OCI-LY7 (cell line): ENCODE results near the gene MAN1A1. TPM values are rescaled to one million over a fixed set of nuclear protein-coding genes. Genes with fewer than 3 reads are reported as not detected.

ENCODE experiments used
- BruUV-seq: library from RNA; stranded (reverse); fragments of 400-500 nt; replicated peaks from 2 replicates; lab custom pipeline; 2021; lab: Mats Ljungman, UMichigan
- CTCF ChIA-PET: fragments of 300-600 bp; sonication (Branson Sonifier 250); formaldehyde crosslinking; loops from one replicate; lab custom pipeline; 2022; ENCODE audit warnings: antibody characterized with exemption; ENCODE audit not compliant: unreplicated experiment; lab: Charles Lee
- POLR2A ChIA-PET: fragments of 300-600 bp; sonication (Branson Sonifier 250); formaldehyde crosslinking; loops from one replicate; lab custom pipeline; 2022; ENCODE audit warnings: antibody characterized with exemption; lab: Charles Lee
- DNase-seq: peaks from one replicate; pipeline ENCODE4 v3.0.0-alpha.2; 2015; ENCODE audit warnings: low spot score
- H2AFZ ChIP-seq: fragments of 200-600 bp; sonication (generic), shearing (Covaris generic); 2 replicates; pipeline ENCODE4 v1.6.1; 2014; ENCODE audit warnings: mild to moderate bottlenecking, antibody characterized with exemption, low read length, moderate library complexity
- H3K27ac ChIP-seq: fragments of 200-600 bp; sonication (generic); 2 replicates; pipeline ENCODE4 v1.5.1; 2014; ENCODE audit warnings: mixed run types, low read depth, mild to moderate bottlenecking, moderate library complexity, low read length, inconsistent platforms; ENCODE audit not compliant: poor library complexity, severe bottlenecking
- H3K36me3 ChIP-seq: fragments of 200-600 bp; sonication (generic); 2 replicates; pipeline ENCODE4 v1.6.1; 2014; ENCODE audit warnings: mild to moderate bottlenecking, antibody characterized with exemption, low read length, moderate library complexity, mixed read lengths; ENCODE audit not compliant: insufficient read depth
- H3K4me1 ChIP-seq: fragments of 200-600 bp; sonication (generic); 2 replicates; pipeline ENCODE4 v1.5.1; 2014; ENCODE audit warnings: mild to moderate bottlenecking, low read length; ENCODE audit not compliant: insufficient read depth, poor library complexity, severe bottlenecking
- H3K4me2 ChIP-seq: fragments of 200-600 bp; sonication (generic); 2 replicates; pipeline ENCODE4 v1.6.1; 2014; ENCODE audit warnings: mild to moderate bottlenecking, low read length
- H3K4me3 ChIP-seq: fragments of 200-600 bp; sonication (generic); 2 replicates; pipeline ENCODE4 v1.5.1; 2014; ENCODE audit warnings: mild to moderate bottlenecking, low read depth, low read length; ENCODE audit not compliant: poor library complexity, severe bottlenecking
- H3K79me2 ChIP-seq: fragments of 200-600 bp; sonication (generic); 2 replicates; pipeline ENCODE4 v1.6.1; 2016; ENCODE audit warnings: low read depth, mild to moderate bottlenecking, low read length, moderate library complexity, mixed read lengths; ENCODE audit not compliant: insufficient read depth
- H3K9me2 ChIP-seq: fragments of 200-600 bp; sonication (generic); 2 replicates; pipeline ENCODE4 v1.6.1; 2016; ENCODE audit warnings: mild to moderate bottlenecking, low read length, mixed read lengths; ENCODE audit not compliant: insufficient read depth
- H3K9me3 ChIP-seq: fragments of 200-600 bp; sonication (generic); 2 replicates; pipeline ENCODE4 v1.6.1; 2014; ENCODE audit warnings: mild to moderate bottlenecking, mixed run types, low read length, mixed read lengths
- H4K20me1 ChIP-seq: fragments of 200-600 bp; sonication (generic); 2 replicates; pipeline ENCODE4 v1.6.1; 2014; ENCODE audit warnings: mild to moderate bottlenecking, antibody characterized with exemption, low read length, moderate library complexity, mixed read lengths; ENCODE audit not compliant: insufficient read depth
- EZH2phosphoT487 ChIP-seq: fragments of 200-600 bp; sonication (generic); IDR thresholded peaks from 2 replicates; pipeline ENCODE4 v1.6.1; 2018; ENCODE audit warnings: low read depth, borderline replicate concordance, mild to moderate bottlenecking, mixed run types, antibody characterized with exemption, low read length, moderate library complexity, mixed read lengths
- intact Hi-C: fragments of 100-400 bp; cut with micrococcal nuclease; formaldehyde crosslinking; loops from one replicate; pipeline ENCODE4 v1.10.0; 2022; ENCODE audit not compliant: unreplicated experiment
- total RNA-seq, 2 experiments: library from RNA; depleted of rRNA in 1 of 2; stranded (reverse); fragments of >200 nt in 1 of 2; shearing (Covaris generic) in 1 of 2; gene quantifications; 2 replicates each; pipeline ENCODE4 v1.2.3, GENCODE V29; 2014 to 2022
- TF ChIP-seq, protein P1 (sequence below): fragments of 200-600 bp; sonication (generic); conservative IDR thresholded peaks from 2 replicates; pipeline ENCODE4 v1.5.1; 2014; ENCODE audit warnings: mild to moderate bottlenecking, antibody characterized with exemption, low read length, moderate library complexity, mixed read lengths

The MAN1A1 gene
- total RNA-seq, 2 experiments from 2014 or later, result 72.4 to 74.3 TPM

DNA sequence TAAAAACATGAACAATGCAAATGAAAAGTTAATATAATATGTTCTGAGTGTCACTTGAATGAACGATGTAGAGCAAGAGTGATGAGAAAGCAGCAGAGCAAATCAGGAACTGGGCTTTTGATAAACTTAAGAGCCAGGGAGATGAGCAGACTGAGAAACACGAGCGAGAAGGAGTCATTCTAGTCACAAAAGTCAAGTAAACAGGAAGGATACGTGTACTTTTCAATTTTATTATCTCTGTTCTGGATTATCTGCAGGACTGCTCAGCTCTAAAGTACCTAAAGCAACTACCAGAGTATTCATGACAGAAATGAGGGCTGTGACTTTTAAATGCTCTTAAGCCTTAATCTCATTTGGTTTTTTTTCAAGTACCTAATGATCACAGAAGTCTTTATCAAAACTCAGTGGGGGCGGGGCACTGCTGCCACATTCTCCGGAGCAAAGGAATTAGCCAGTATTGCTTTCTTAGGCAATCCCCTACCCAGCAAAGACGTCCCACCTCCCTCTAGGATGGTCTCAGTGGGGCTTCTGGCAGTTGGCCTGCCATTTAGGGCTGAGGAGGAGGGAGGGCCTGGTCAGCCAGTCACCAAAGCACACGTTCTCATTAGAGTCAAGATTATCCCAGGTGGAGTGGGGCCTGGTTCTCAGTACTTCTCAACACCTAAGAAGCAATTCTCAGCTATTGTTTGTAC, 8.6 kb downstream of the MAN1A1 start:
- peak overlapping the region; percentile 96 for H3K4me3 ChIP-seq
- peaks cover 95% of the 10 kb centered on the region for H3K4me1 ChIP-seq
- peaks cover 89% of the 10 kb centered on the region for H4K20me1 ChIP-seq
- peaks cover 100% of the 10 kb centered on the region for H3K79me2 ChIP-seq
- intact Hi-C loops, result no loop called here
- TF ChIP-seq, protein P1, sequence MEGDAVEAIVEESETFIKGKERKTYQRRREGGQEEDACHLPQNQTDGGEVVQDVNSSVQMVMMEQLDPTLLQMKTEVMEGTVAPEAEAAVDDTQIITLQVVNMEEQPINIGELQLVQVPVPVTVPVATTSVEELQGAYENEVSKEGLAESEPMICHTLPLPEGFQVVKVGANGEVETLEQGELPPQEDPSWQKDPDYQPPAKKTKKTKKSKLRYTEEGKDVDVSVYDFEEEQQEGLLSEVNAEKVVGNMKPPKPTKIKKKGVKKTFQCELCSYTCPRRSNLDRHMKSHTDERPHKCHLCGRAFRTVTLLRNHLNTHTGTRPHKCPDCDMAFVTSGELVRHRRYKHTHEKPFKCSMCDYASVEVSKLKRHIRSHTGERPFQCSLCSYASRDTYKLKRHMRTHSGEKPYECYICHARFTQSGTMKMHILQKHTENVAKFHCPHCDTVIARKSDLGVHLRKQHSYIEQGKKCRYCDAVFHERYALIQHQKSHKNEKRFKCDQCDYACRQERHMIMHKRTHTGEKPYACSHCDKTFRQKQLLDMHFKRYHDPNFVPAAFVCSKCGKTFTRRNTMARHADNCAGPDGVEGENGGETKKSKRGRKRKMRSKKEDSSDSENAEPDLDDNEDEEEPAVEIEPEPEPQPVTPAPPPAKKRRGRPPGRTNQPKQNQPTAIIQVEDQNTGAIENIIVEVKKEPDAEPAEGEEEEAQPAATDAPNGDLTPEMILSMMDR, result no peak
- TF ChIP-seq EZH2phosphoT487, result no peak
- ChIA-PET CTCF (interaction anchor here (1.2 kb wide), 1 partner anchor 10 kb away, joined by 5 read pairs; no protein-coding TSS in a partner anchor), POLR2A (interaction anchor here (0.8 to 1.3 kb wide), 3 partner anchors 10 to 339 kb away, joined by 3 to 4 read pairs (median 3); no protein-coding TSS in a partner anchor)
- H2AFZ ChIP-seq, result no peak overlapping the region
- no TSS peak for BruUV-seq
- no peaks in the 10 kb centered on the region for H3K9me2 ChIP-seq
- H3K4me2 ChIP-seq, result peak overlapping the region; percentile 85
- no peak for DNase-seq
- H3K36me3 ChIP-seq, result peaks cover 100% of the 10 kb centered on the region
- H3K9me3 ChIP-seq, result no peaks in the 10 kb centered on the region
- H3K27ac ChIP-seq, result peak overlapping the region; percentile 14

DNA sequence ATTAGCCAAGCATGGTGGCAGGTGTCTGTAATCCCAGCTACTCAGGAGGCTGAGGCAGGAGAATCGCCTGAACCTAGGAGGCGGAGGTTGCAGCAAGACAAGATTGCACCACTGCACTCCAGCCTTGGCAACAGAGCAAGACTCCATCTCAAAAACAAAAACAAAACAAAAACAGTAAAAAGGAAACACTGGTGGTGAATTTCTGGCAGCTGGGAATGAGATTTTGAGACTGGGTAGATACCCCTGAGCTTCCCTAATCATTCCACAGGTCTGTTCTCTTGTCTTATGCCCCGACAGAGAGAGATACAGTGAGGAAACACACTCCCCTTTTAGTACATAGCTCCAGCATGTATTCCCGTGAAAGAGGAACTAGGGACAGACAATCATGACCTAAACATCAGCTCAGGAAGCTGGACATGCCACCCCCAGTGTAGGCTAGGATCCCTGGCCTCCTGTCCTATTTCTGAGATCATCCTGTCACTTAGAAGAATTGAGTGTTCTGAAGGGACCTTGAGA, 9.6 kb downstream of the MAN1A1 start:
- H3K27ac ChIP-seq, result no peak overlapping the region
- TF ChIP-seq EZH2phosphoT487, result no peak
- TF ChIP-seq, protein P1, result no peak
- H3K9me3 ChIP-seq, result no peaks in the 10 kb centered on the region
- CTCF ChIA-PET, result interaction anchor here (1.2 kb wide), 1 partner anchor 10 kb away, joined by 5 read pairs; no protein-coding TSS in a partner anchor
- H3K4me2 ChIP-seq, result peak overlapping the region; percentile 85
- H2AFZ ChIP-seq, result no peak overlapping the region
- DNase-seq, result no peak
- POLR2A ChIA-PET, result interaction anchor here (1.0 to 1.3 kb wide), 2 partner anchors 26 to 56 kb away, joined by 3 read pairs; no protein-coding TSS in a partner anchor
- intact Hi-C loops, result loop anchor here (5.0 kb wide), 1 partner anchor 717 kb away; no protein-coding TSS in a partner anchor
- H3K4me1 ChIP-seq, result peaks cover 96% of the 10 kb centered on the region
- no peaks in the 10 kb centered on the region for H3K9me2 ChIP-seq
- no TSS peak for BruUV-seq
- H3K36me3 ChIP-seq, result peaks cover 100% of the 10 kb centered on the region
- peaks cover 85% of the 10 kb centered on the region for H4K20me1 ChIP-seq
- H3K79me2 ChIP-seq, result peaks cover 100% of the 10 kb centered on the region
- H3K4me3 ChIP-seq, result peak overlapping the region; percentile 96
